Measurements from ENCODE around the gene FRMD1.
A peak's percentile ranks its signal among the peaks of the same experiment; 100 is the strongest.

Gene FRMD1

GRCh38 chr6:168110437-168110836 is 31.4 kb upstream of the FRMD1 start:
- DNase-seq, result no peak

GRCh38 chr6:168109171-168109570 is 30.2 kb upstream of the FRMD1 start:
- DNase-seq, result no peak

GRCh38 chr6:168107191-168107983 is 28.4 kb upstream of the FRMD1 start:
- DNase-seq, result no peak

- DNase-seq, result no peak
These were observed 27.6 kb upstream of the FRMD1 start for GRCh38 chr6:168106633-168107005.

GRCh38 chr6:168105813-168106632 is 27.0 kb upstream of the FRMD1 start:
- peak; percentile 54 for DNase-seq

GRCh38 chr6:168104636-168105035 is 25.6 kb upstream of the FRMD1 start:
- no peak for DNase-seq

GRCh38 chr6:168103050-168103830 is 24.2 kb upstream of the FRMD1 start:
- no peak for DNase-seq

- no peak for DNase-seq
These were observed 23.4 kb upstream of the FRMD1 start for GRCh38 chr6:168102315-168102985.

GRCh38 chr6:168101590-168102314 is 22.7 kb upstream of the FRMD1 start:
- DNase-seq, result no peak

- no peak for DNase-seq
These were observed 22.0 kb upstream of the FRMD1 start for GRCh38 chr6:168100803-168101589.

- no peak for DNase-seq
These were observed 21.2 kb upstream of the FRMD1 start for GRCh38 chr6:168100011-168100802.

GRCh38 chr6:168099201-168100010 is 20.4 kb upstream of the FRMD1 start:
- DNase-seq, result no peak

GRCh38 chr6:168098431-168098861 is 19.4 kb upstream of the FRMD1 start:
- no peak for DNase-seq

- no peak for DNase-seq
These were observed 18.8 kb upstream of the FRMD1 start for GRCh38 chr6:168097621-168098430.

GRCh38 chr6:168097221-168097620 is 18.2 kb upstream of the FRMD1 start:
- DNase-seq, result no peak

- DNase-seq, result no peak
These were observed 17.3 kb upstream of the FRMD1 start for GRCh38 chr6:168096271-168096764.

- no peak for DNase-seq
These were observed 16.8 kb upstream of the FRMD1 start for GRCh38 chr6:168095716-168096250.

GRCh38 chr6:168095171-168095691 is 16.2 kb upstream of the FRMD1 start:
- no peak for DNase-seq
